Measurements from ENCODE around the gene FANCC. TPM values are rescaled to one million over a fixed set of nuclear protein-coding genes. Genes with fewer than 3 reads are reported as not detected.

FANCC gene
- 9.1 to 11.9 TPM (median 11.2 TPM) in 5 replicates for total RNA-seq (2022; extraction: Qiagen RNA extraction; ENCODE audit: low read depth)

GRCh38 chr9:95317119-95317892 is at the start of gene FANCC:
Gene FANCC (minus strand): TSS chr9:95317709. CDS start chr9:95249291, 68,418 bp downstream.

Other genes starting within 250 kb of the FANCC start
- gene PTCH1, start 199.3 kb upstream of the FANCC start, total RNA-seq (2022; extraction: Qiagen RNA extraction; ENCODE audit: low read depth): 2.0 to 5.1 TPM (median 2.3 TPM) in 5 replicates

All from A549 treated with ZK216348 at 1 μM for 4 hours (cell line).